Measurements from ENCODE around the gene ATP8B1. TPM values are rescaled to one million over a fixed set of nuclear protein-coding genes. Genes with fewer than 3 reads are reported as not detected.

Gene ATP8B1
- total RNA-seq, 1 experiment from 2014 or later: 15.9 TPM

- H3K27me3 ChIP-seq (ENCODE audit: insufficient read depth, low read length): no peaks in the 10 kb centered on the region
- ATAC-seq: no peak
- no peak overlapping the region for H3K9ac ChIP-seq (ENCODE audit: low read length)
- no peaks in the 10 kb centered on the region for H3K9me3 ChIP-seq (ENCODE audit: control insufficient read depth in 1 of 2, insufficient read depth in 1 of 2, low read depth in 1 of 2, low read length in 2 of 2)
- H3K4me1 ChIP-seq (ENCODE audit: control insufficient read depth in 1 of 2, insufficient read depth in 2 of 2, low read length in 2 of 2): peaks cover 0 to 3% of the 10 kb centered on the region in 2 experiments; a peak in 1 of 4 replicates
- 0 out of 2 replicates have a peak, but pooled peaks cover 4% of the 10 kb centered on the region for H3K79me2 ChIP-seq (ENCODE audit: insufficient read depth, low read length)
- H3K36me3 ChIP-seq (ENCODE audit: control insufficient read depth in 1 of 2, insufficient read depth in 2 of 2, low read length in 2 of 2): no peaks in the 10 kb centered on the region
- H3K9me2 ChIP-seq (ENCODE audit: insufficient read depth): no peaks in the 10 kb centered on the region
- H3K4me2 ChIP-seq (ENCODE audit: low read length): no peak overlapping the region
- POLR2A ChIA-PET: interaction anchor here (0.8 kb wide), 1 partner anchor 10 kb away, joined by 4 read pairs; no protein-coding TSS in a partner anchor
- no TSS peak for BruUV-seq (replicated peaks)
- no peak overlapping the region for H2AFZ ChIP-seq (ENCODE audit: low read depth, low read length, poor library complexity, severe bottlenecking)
- no peak for DNase-seq (ENCODE audit: low read depth, low spot score)
- CTCF ChIA-PET: no interaction called here
- TF ChIP-seq FOSL1 (IDR thresholded peaks at IDR 0.05; ENCODE audit: low read depth) (no peak), CEBPB (IDR thresholded peaks at IDR 0.05; ENCODE audit: low read depth) (no peak), MAX (IDR thresholded peaks at IDR 0.05) (no peak), ATF3 (IDR thresholded peaks at IDR 0.05) (no peak), RAD21 (IDR thresholded peaks at IDR 0.05; ENCODE audit: low read depth) (no peak), POLR2AphosphoS5 (IDR thresholded peaks at IDR 0.05; ENCODE audit: low read depth, low read length) (no peak), EZH2phosphoT487 (IDR thresholded peaks at IDR 0.05; ENCODE audit: borderline replicate concordance) (no peak), ZBTB33 (IDR thresholded peaks at IDR 0.05; ENCODE audit: extremely low read depth, insufficient replicate concordance, low read length) (no peak), SRF (IDR thresholded peaks at IDR 0.05; ENCODE audit: low read depth) (no peak), SIN3A (IDR thresholded peaks at IDR 0.05; ENCODE audit: low read depth) (no peak), ELF1 (IDR thresholded peaks at IDR 0.05; ENCODE audit: borderline replicate concordance, low read depth) (no peak), CBX3 (IDR thresholded peaks at IDR 0.05; ENCODE audit: low read depth) (no peak)
- TF ChIP-seq, protein P1, sequence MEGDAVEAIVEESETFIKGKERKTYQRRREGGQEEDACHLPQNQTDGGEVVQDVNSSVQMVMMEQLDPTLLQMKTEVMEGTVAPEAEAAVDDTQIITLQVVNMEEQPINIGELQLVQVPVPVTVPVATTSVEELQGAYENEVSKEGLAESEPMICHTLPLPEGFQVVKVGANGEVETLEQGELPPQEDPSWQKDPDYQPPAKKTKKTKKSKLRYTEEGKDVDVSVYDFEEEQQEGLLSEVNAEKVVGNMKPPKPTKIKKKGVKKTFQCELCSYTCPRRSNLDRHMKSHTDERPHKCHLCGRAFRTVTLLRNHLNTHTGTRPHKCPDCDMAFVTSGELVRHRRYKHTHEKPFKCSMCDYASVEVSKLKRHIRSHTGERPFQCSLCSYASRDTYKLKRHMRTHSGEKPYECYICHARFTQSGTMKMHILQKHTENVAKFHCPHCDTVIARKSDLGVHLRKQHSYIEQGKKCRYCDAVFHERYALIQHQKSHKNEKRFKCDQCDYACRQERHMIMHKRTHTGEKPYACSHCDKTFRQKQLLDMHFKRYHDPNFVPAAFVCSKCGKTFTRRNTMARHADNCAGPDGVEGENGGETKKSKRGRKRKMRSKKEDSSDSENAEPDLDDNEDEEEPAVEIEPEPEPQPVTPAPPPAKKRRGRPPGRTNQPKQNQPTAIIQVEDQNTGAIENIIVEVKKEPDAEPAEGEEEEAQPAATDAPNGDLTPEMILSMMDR (IDR thresholded peaks at IDR 0.05 in 2 of 3, conservative IDR thresholded peaks at IDR 0.05 in 1 of 3; ENCODE audit: borderline replicate concordance in 1 of 3, insufficient read depth in 1 of 3, low read depth in 2 of 3, low read length in 2 of 3): no peak
- intact Hi-C loops (cut with micrococcal nuclease): no loop called here
- RAD21 ChIA-PET (ENCODE audit: low non-redundant PET in 1 of 2, low total read pairs in 2 of 2, uncharacterized antibody in 2 of 2, unreplicated experiment in 2 of 2): no interaction called here
- no peaks in the 10 kb centered on the region for H4K20me1 ChIP-seq (ENCODE audit: insufficient read depth)
- no peak overlapping the region for H3K27ac ChIP-seq (ENCODE audit: low read depth, low read length)
- H3K4me3 ChIP-seq (replicated peaks in 1 of 2; ENCODE audit: low read depth in 1 of 2, low read length in 2 of 2): no peak overlapping the region
Observed at GRCh38 chr18:57764087-57764486, 39.0 kb downstream of the ATP8B1 start.

Measured in HCT116 (cell line).